Head of caudate nucleus (tissue), 42 donors: ENCODE results near the gene ZNF467.

ENCODE experiments used
- DNase-seq, 42 donors: peaks; one replicate each; pipeline versions ENCODE4 v3.0.0 to v3.0.0-alpha.2; 2020 to 2021; ENCODE audit warnings: mixed read lengths in 7 of 42
- intact Hi-C: fragments of 100-400 bp; cut with DNase I; formaldehyde crosslinking; loops from one replicate; pipeline ENCODE4 v1.15.0; 2022

ZNF467 gene

DNA sequence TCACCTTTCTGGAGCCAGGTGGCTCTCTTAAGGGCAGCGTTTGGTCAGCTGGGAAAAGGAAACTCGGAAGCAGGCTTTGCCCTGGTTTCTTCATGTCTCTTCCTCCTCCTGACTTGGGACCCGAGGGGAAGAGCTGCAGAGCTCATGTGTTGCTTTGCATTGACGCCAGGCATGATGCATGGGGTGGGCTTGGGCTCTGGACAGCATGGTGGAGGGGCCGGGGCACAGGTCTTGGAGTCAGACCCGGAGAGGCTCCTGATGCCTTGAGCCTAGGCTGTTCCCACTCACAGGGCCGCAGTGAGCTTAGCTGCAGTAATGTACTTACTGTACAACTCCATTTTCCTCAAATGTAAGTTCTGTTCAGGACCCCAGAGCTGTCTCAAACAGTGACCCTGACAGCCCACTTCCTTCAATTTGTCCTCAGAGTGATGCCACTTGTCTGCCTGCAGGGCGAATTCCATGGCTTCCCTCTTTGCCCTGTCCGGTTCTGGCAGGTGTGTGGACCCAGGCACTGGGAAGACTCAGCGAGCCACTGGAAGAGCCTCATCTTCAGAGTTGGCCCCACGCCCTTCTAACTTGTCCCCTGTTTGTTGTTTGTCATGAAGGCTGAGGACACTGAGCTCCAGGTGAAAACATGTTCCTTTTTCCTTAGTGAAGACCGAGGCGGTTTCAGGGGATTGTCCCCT, 50.2 kb downstream of the ZNF467 start:
- peak in 3 of 42 donors; percentile 6 to 23 (median 20) for DNase-seq
- intact Hi-C loops, result no loop called here

DNA sequence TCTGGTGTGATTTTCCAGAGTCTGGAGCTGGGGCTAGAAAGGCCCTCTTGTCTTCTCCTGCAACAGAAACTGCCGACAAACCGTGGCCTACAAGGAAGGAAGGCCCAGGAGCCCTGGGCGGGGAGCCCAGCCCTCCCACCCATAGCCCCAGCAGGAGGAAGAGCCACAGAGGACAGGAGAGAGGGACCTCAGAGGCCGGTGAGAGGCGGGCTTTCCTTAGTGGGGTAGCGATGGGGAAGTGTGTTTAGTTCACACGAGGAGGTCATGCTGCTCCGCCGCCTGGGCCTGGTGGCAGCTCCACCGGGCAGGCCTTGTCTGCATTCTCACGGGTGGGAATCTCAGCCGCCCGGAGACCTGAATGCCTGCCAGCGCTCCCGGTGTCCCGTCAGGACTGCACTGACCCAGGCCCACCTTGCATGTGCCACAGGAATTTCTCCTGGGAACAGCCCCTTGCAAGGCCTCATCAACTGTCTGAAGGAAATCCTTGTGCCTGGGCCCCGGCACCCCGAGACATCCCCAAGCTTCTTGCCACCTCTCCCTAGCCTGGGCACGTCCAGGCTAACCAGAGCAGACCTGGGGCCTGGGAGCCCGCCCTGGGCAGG, 50.9 kb downstream of the ZNF467 start:
- DNase-seq, result peak in 7 of 42 donors; percentile 6 to 42 (median 13)
- intact Hi-C loops, result no loop called here

DNA sequence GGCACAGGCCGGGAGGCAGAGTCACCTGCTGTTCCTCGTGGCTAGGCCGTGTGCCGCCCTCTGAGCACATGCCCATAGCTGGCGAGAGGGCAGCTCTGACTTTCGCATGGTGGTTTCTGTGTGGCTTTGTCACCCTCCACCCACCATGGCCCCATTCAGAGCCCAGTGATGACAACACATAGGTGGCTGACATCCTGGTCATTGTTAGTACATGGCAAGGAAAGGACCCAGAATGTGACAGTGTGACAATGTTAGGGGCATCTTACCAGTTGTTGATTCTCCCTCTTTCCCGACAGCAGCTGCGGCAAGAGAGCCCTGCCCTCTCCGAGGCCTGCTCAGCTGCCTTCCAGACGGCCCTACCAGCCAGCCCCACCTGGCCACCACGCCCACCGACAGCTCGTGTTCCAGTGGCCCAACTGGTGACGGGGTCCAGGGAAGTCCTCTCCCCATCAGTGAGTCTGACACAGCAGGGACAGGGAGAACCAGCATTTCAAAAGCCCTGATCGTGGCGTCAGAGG, 52.2 kb downstream of the ZNF467 start:
- intact Hi-C loops, result no loop called here
- DNase-seq, result peak in 4 of 42 donors; percentile 7 to 37 (median 9)

DNA sequence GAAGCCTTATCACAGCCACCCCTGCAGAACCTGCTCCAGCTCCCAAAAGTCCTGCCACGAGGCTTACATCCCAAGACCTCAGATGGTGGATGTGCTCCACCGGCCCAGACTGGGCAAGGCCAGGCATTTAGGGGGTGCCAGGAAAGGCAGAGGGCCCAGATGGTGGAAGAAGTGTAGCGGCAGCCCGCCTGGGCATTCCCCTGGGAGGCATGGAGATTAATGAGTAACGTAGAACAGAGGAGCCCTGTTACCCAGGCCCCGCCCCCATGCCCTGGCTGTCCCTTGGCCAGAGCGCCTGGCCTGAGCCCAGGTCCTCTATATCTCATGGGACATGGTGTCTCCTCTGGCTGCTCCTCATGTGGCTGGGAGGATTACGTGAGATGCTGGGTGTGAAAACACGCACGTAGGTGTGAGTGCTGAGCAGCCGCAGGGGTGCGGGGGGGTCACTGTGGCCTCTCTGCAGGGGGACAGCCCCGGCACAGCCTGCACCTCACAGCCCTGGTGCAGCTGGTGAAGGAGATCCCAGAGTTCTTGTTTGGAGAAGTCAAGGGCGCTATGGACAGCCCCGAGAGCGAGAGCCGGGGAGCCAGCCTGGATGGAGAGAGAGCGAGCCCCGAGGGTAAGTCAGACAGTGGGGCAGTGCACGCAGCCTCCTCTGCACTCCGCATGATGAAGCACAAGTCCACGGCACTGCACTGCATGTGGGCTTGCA, 52.9 kb downstream of the ZNF467 start:
- intact Hi-C loops, result no loop called here
- peak; percentile 72 to 95 (median 90) for DNase-seq

DNA sequence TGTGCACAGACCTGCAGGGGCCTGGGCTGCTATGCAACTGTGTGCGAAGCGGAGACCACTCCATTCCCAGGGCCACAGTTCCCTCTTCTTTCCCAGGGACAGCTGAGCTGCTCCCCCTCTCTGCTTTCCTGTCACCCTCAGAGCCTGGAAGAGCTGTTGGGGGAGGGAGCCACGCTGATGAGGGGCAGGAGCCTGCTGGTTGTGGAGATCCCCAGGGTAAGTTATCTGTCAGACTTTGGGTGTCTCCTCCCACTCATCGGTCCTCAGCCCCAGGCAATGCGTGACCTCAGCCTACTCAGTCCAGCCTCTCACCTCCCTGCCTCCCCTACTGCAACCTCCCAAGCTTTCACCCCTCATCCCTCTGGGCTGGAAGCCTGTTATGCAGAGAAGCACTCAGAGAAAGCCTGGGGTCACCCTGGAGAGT, 53.5 kb downstream of the ZNF467 start:
- DNase-seq, result peak in 2 of 42 donors; percentile 9 to 13
- intact Hi-C loops, result loop anchor here (5.0 to 10.0 kb wide), 2 partner anchors 117 to 655 kb away; partner anchors contain the start of genes ZNF775 and ZNF862

DNA sequence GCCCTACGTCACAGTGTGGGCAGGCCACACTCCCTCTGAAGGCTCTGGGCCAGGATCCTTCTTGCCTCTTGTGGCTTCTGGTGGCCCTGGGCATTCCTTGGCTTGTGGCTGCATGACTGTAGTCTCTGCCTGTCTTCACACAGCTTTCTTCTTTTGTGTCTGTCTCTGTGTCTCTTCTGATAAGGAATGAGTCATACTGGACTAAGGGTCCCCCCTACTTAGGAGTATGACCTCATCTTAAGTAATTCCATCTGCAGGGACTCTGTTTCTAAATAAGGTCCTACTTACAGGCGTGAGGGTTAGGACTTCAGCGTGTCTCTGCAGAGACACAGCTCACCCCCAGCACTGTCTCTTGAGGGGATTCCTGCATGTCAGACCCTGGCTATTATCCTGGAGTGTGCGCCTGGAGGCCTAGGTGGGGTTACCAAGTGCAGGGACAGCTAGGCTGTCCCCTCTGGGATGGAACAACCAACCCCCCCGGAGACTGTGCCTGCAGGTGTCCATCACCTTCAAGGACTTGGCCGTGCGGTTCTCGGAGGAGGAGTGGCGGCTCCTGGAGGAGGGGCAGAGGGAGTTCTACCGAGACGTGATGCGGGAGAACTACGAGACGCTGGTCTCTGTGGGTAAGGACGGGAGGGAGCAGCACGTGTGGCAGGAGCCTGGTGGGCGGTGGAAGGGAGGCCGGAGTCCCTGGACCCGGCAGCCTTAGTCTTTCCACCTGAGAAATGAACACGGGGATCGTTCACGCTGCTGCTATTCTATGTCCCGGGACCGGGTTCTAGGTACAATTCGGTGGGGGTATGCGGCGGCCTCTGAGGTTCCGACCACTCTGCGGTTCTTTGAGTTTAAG, 54.1 kb downstream of the ZNF467 start:
- intact Hi-C loops, result loop anchor here (5.0 to 10.0 kb wide), 2 partner anchors 118 to 656 kb away; partner anchors contain the start of genes ZNF775 and ZNF862
- DNase-seq, result peak in 2 of 42 donors; percentile 12 to 37

DNA sequence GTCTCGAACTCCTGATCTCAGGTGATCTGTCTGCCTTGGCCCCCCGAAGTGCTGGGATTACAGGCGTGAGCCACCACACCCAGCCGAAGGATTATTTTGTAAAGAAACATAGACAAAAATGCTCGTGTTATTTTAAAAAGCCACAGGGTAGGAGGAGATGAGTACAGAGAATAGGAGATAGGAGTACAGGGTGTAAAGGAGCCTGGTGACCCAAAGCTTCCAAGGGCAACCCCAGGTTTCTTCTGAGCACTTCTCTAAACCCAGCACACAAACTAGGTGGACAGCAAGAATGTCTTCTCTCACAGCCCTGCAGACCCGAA, 54.7 kb downstream of the ZNF467 start:
- intact Hi-C loops, result loop anchor here (5.0 to 10.0 kb wide), 2 partner anchors 119 to 656 kb away; partner anchors contain the start of genes ZNF775 and ZNF862
- peak in 1 of 42 donors; percentile 27 for DNase-seq

DNA sequence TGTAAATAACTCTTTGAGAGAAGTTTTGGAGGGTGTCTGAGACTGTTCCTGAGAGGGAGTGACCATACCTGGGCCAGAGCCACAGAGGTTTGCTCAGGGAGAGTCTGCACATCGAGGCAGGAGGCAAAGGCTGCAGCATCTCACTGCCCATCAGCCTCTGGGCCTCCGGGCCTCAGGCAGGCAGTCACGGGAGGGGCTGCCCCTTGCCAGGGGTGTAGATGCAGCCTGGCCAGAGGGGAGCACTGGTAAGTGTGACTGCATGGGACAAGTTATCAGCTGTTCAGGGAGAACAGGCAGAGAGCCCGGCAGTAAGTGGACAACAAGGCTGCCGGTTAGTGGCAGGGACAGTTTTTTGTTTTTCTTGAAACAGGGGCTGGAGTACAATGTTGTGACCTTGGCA, 55.9 kb downstream of the ZNF467 start:
- DNase-seq, result peak in 3 of 42 donors; percentile 8 to 35 (median 9)
- intact Hi-C loops, result loop anchor here (5.0 to 10.0 kb wide), 2 partner anchors 120 to 657 kb away; partner anchors contain the start of genes ZNF775 and ZNF862

DNA sequence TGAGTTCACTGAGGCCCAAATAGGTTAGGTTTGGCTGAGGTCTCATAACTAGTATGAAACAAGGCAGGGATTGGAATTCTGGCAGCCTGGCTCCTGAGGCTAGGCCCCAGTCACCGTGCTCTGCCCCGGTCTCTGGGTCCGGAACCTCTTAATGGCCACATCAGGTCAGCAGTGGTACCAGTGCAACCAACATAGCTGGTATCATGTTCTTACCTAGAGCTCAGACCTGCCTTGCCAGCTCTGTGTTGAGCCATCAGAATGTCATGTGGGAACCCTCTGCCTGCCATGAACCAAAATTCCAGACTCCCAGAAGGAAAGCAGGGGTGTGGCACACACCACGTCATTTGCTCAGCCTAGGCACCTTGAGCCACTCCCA, 56.5 kb downstream of the ZNF467 start:
- DNase-seq, result peak in 2 of 42 donors; percentile 10 to 37
- intact Hi-C loops, result loop anchor here (5.0 to 10.0 kb wide), 2 partner anchors 120 to 658 kb away; partner anchors contain the start of genes ZNF775 and ZNF862

DNA sequence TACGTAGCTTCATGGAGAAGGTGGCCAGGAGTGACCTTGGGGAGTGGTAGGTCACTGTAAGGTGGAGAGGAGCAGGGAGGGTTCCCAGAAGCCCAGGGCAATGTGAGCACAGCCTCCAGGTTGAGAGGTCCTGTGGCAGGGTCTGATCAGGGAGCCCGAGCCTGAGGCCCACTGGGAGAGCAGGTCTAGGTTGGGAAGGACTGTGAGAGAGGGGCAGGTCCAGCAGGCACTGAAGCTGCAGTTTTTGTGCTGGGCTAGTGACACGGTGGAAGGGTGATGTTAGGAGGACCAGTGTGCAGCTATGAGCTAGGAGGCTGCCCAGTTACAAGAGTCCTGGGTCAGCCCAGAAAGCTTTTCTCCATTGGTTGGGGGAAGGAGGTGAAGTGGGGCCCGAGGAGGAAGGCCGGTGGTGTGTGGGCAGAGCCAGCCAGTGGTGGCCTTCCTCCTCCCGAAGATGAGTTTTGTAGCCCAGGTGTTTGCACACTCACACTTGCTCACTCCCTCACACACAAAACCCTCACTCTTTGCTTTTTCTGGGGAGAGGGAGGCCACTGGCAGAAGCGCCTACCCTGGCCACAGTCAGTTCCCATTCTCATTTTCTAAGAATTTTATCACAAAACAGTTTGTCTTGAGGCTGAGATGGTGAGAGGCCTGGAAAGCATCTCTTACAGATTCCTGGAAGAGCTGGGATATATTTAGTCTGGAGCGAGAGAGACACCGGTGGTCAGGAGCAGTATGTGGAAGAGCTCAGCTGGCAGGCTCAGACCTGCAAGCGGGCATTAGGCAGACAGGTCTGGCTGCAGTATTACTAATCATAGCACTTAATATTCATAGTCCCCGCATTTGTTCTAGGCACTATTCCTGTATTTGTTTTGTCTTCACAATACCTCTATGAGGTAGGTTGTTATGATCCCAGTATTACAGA, 57.1 kb downstream of the ZNF467 start:
- DNase-seq, result peak in 4 of 42 donors; percentile 9 to 42 (median 23)
- intact Hi-C loops, result loop anchor here (5.0 to 10.0 kb wide), 2 partner anchors 121 to 659 kb away; partner anchors contain the start of genes ZNF775 and ZNF862

DNA sequence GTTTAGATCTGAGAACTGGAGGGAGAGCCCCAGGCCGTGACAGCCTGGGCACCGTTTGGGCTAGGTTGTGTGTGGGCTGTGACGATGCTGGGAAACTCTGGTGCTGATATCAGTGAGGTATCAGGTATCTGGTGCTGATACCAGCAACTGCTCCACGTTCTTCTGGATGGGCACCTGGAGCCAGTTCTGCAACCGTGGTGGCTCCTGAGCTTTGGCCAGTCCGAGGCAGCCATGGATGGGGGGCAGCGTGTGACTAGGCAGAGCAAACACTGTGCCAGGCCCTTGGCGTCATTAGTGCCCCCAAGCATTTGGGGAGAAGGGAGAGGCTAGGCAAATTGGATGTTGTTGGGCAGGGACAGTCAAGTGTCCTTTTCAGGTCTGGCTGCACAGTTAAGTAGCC, 57.9 kb downstream of the ZNF467 start:
- intact Hi-C loops, result loop anchor here (2.0 to 10.0 kb wide), 3 partner anchors 91 to 659 kb away; partner anchors contain the start of genes ZNF775 and ZNF862
- peak in 3 of 42 donors; percentile 10 to 41 (median 12) for DNase-seq

DNA sequence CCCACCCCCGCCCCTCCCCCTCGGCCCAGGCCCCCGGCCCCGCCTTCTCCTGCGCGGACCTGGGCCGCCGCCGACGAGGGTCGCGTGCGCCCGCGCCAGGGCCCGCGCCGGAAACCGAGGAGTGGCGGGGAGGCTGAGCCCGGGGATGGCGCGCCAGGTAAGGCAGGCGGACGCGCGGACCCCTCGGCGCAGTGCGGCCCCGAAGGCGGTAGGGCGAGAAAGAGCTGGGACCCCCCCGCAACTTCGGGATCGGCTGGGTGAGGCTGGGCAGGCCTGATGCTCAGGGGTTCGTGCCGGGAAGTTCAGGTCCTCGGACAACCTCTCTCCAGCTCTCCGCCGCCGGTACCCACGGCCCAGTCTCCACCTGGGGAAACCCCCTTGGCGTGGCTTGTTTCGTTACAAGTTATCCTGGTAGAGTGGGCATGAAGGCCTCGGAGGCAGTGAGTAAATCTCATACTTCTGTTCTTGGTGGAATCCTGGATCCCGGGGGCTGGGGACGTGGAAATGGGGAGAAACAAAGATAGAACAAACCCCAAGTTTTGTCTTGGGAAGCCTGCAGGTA, 58.4 kb downstream of the ZNF467 start:
- peak in 15 of 42 donors; percentile 28 to 67 (median 41) for DNase-seq
- intact Hi-C loops, result loop anchor here (2.0 to 10.0 kb wide), 3 partner anchors 90 to 660 kb away; partner anchors contain the start of genes ZNF775 and ZNF862
